Panc1 (cell line): ENCODE results near the gene EFNB1. TPM values are rescaled to one million over a fixed set of nuclear protein-coding genes. Genes with fewer than 3 reads are reported as not detected.

ENCODE experiments used
- ATAC-seq: fragments of 200-7000 bp; cut with Tn5 transposase; 2 replicates; pipeline ENCODE4 v1.9.1; 2020; ENCODE audit warnings: mild to moderate bottlenecking, moderate library complexity
- BruUV-seq: library from RNA; stranded (reverse); fragments of 400-500 nt; replicated peaks from 2 replicates; lab custom pipeline; 2021; lab: Mats Ljungman, UMichigan
- CTCF ChIA-PET: fragments of 300-600 bp; sonication (Branson Sonifier 250); formaldehyde crosslinking; loops from one replicate; lab custom pipeline; 2022; ENCODE audit warnings: antibody characterized with exemption; lab: Charles Lee
- POLR2A ChIA-PET: fragments of 300-600 bp; sonication (Branson Sonifier 250); formaldehyde crosslinking; loops from one replicate; lab custom pipeline; 2022; ENCODE audit warnings: antibody characterized with exemption; lab: Charles Lee
- DNase-seq: peaks from one replicate; pipeline ENCODE4 v3.0.0-alpha.2; 2010; ENCODE audit warnings: low read depth, low spot score
- H3K27ac ChIP-seq: 2 replicates; pipeline ENCODE4 v1.5.1; 2011; ENCODE audit warnings: mild to moderate bottlenecking, low read length, inconsistent platforms
- H3K27me3 ChIP-seq: fragments of 200-500 bp; sonication (Bioruptor generic); 2 replicates; pipeline ENCODE4 v1.6.0; 2014; ENCODE audit warnings: low read length, inconsistent platforms; ENCODE audit not compliant: control insufficient read depth, insufficient read depth
- H3K36me3 ChIP-seq: fragments of 200-500 bp; sonication (Bioruptor generic); 2 replicates; pipeline ENCODE4 v1.5.1; 2014; ENCODE audit warnings: inconsistent platforms, mild to moderate bottlenecking, low read length, moderate library complexity; ENCODE audit not compliant: control insufficient read depth, insufficient read depth
- H3K4me1 ChIP-seq: 2 replicates; pipeline ENCODE4 v1.5.1; 2011; ENCODE audit warnings: inconsistent platforms, mild to moderate bottlenecking, low read length, moderate library complexity; ENCODE audit not compliant: control insufficient read depth, insufficient read depth
- H3K4me3 ChIP-seq, 2 experiments: 2 replicates each; pipeline ENCODE4 v1.5.1; 2011 to 2012; ENCODE audit warnings: low read depth in 2 of 2, low read length in 2 of 2, mild to moderate bottlenecking in 2 of 2, inconsistent platforms in 1 of 2, moderate library complexity in 1 of 2
- H3K9me3 ChIP-seq: fragments of 200-500 bp; sonication (Bioruptor generic); 2 replicates; pipeline ENCODE4 v1.5.1; 2014; ENCODE audit warnings: low read depth, mild to moderate bottlenecking, inconsistent platforms, low read length, moderate library complexity; ENCODE audit not compliant: control insufficient read depth, insufficient read depth
- POLR2AphosphoS5 ChIP-seq: IDR thresholded peaks from 2 replicates; pipeline ENCODE4 v1.6.1; 2012; ENCODE audit warnings: mild to moderate bottlenecking, low read depth, low read length, moderate library complexity
- SIN3A ChIP-seq: IDR thresholded peaks from 2 replicates; pipeline ENCODE4 v1.6.1; 2012; ENCODE audit warnings: low read depth, mild to moderate bottlenecking, low read length, moderate library complexity, borderline replicate concordance; ENCODE audit not compliant: insufficient read depth
- TCF7L2 ChIP-seq: IDR thresholded peaks from 2 replicates; pipeline ENCODE4 v1.6.1; 2011; ENCODE audit warnings: mild to moderate bottlenecking, low read depth, low read length, inconsistent platforms
- in situ Hi-C: cut with HindIII; loops from 2 replicates; pipeline ENCODE4 v1.10.0; 2016; ENCODE audit warnings: low sequenced_read_pairs, low pct_unique_long_range_greater_than_20kb
- intact Hi-C: fragments of 100-400 bp; cut with micrococcal nuclease; formaldehyde crosslinking; loops from one replicate; pipeline ENCODE4 v1.10.0; 2022; ENCODE audit not compliant: unreplicated experiment
- total RNA-seq: library from RNA; stranded (reverse); gene quantifications from one replicate; pipeline ENCODE4 v1.2.1, GENCODE V29; 2021; ENCODE audit not compliant: unreplicated experiment
- TF ChIP-seq, protein P1 (sequence below): fragments of 450-650 bp; IDR thresholded peaks from 2 replicates; pipeline ENCODE4 v1.5.1; 2017; ENCODE audit warnings: mild to moderate bottlenecking
- TF ChIP-seq, protein P2 (sequence below), 2 experiments: IDR thresholded peaks; 2 replicates each; pipeline ENCODE4 v1.6.1; 2011 to 2012; ENCODE audit warnings: low read depth in 2 of 2, control low read depth in 1 of 2, low read length in 1 of 2, mild to moderate bottlenecking in 1 of 2, moderate library complexity in 1 of 2; ENCODE audit not compliant: insufficient read depth in 1 of 2

The EFNB1 gene
- total RNA-seq, 1 experiment from 2014 or later = 12.9 TPM

DNA sequence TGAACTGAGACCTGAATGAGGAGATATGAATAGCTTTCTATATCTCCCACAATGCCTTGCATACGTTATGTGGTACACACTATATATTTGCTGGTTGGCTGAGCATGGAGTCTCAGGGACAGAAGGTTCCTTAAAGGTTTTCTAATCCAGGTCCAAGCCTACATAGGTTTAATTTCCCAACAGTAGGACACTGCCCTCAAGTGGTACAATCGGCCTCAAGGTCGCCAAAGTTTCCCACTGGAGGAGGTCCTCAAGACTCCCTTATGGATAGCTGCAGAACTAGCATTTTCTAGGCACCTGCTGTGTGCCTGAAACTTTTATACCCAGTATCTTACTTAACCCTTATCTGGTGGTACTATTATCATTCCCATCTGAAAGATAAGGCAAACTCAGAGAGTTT is 21.0 kb upstream of the EFNB1 start:
- H3K27ac ChIP-seq = no peak overlapping the region
- H3K4me1 ChIP-seq = no peaks in the 10 kb centered on the region
- POLR2A ChIA-PET = no interaction called here
- in situ Hi-C loops (no loop called here), intact Hi-C loops (no loop called here)
- no TSS peak for BruUV-seq
- no peak overlapping the region for H3K4me3 ChIP-seq
- DNase-seq = no peak
- no peaks in the 10 kb centered on the region for H3K27me3 ChIP-seq
- TF ChIP-seq, protein P1, sequence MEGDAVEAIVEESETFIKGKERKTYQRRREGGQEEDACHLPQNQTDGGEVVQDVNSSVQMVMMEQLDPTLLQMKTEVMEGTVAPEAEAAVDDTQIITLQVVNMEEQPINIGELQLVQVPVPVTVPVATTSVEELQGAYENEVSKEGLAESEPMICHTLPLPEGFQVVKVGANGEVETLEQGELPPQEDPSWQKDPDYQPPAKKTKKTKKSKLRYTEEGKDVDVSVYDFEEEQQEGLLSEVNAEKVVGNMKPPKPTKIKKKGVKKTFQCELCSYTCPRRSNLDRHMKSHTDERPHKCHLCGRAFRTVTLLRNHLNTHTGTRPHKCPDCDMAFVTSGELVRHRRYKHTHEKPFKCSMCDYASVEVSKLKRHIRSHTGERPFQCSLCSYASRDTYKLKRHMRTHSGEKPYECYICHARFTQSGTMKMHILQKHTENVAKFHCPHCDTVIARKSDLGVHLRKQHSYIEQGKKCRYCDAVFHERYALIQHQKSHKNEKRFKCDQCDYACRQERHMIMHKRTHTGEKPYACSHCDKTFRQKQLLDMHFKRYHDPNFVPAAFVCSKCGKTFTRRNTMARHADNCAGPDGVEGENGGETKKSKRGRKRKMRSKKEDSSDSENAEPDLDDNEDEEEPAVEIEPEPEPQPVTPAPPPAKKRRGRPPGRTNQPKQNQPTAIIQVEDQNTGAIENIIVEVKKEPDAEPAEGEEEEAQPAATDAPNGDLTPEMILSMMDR = peak; percentile 69
- no peak for TF ChIP-seq POLR2AphosphoS5
- peak; percentile 85 for ATAC-seq
- no peaks in the 10 kb centered on the region for H3K36me3 ChIP-seq
- CTCF ChIA-PET = interaction anchor here (0.6 to 3.3 kb wide), 2 partner anchors 75 to 276 kb away, joined by 9 to 20 read pairs; no protein-coding TSS in a partner anchor
- no peaks in the 10 kb centered on the region for H3K9me3 ChIP-seq

DNA sequence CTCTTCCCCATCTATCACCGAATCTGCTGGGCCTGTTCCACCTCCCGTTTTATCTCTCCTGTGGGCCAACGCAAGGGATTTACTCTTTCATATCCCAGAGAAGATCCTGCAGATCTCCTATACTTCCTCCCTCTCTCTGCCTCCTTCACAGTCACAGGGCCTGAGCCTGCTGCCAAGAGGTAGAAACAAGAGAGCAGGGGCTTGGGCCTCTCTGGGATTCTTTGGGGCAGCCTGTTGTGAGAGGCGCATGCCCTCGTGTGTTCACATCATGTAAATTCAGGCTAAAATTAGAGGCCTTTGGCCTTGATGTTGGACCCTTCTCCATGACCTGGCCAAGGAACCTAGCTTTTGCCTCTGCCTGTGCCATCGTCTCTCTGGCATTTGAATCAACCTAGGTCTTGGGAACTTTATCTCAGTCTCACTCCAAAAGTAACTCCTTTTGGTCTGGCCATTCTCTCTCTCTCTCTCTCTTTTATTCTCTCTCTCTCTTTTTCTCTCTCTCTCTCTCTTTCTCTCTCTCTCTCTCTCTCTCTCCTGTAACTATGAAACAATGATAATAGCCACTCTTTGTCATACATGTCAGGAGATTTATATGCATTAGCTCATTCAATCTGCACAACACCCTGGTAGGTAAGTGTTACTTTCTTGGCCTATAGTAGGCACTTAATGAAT is 20.0 kb upstream of the EFNB1 start:
- Histone ChIP-seq H3K4me3 (no peak overlapping the region), H3K27ac (no peak overlapping the region), H3K4me1 (no peaks in the 10 kb centered on the region), H3K36me3 (no peaks in the 10 kb centered on the region), H3K27me3 (no peaks in the 10 kb centered on the region), H3K9me3 (no peaks in the 10 kb centered on the region)
- POLR2A ChIA-PET = no interaction called here
- ATAC-seq (peak; percentile 70; the same call in 1 of the 2 replicates), DNase-seq (no peak)
- no TSS peak for BruUV-seq
- intact Hi-C loops (no loop called here), in situ Hi-C loops (no loop called here)
- TF ChIP-seq, protein P2, sequence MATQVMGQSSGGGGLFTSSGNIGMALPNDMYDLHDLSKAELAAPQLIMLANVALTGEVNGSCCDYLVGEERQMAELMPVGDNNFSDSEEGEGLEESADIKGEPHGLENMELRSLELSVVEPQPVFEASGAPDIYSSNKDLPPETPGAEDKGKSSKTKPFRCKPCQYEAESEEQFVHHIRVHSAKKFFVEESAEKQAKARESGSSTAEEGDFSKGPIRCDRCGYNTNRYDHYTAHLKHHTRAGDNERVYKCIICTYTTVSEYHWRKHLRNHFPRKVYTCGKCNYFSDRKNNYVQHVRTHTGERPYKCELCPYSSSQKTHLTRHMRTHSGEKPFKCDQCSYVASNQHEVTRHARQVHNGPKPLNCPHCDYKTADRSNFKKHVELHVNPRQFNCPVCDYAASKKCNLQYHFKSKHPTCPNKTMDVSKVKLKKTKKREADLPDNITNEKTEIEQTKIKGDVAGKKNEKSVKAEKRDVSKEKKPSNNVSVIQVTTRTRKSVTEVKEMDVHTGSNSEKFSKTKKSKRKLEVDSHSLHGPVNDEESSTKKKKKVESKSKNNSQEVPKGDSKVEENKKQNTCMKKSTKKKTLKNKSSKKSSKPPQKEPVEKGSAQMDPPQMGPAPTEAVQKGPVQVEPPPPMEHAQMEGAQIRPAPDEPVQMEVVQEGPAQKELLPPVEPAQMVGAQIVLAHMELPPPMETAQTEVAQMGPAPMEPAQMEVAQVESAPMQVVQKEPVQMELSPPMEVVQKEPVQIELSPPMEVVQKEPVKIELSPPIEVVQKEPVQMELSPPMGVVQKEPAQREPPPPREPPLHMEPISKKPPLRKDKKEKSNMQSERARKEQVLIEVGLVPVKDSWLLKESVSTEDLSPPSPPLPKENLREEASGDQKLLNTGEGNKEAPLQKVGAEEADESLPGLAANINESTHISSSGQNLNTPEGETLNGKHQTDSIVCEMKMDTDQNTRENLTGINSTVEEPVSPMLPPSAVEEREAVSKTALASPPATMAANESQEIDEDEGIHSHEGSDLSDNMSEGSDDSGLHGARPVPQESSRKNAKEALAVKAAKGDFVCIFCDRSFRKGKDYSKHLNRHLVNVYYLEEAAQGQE (IDR thresholded peaks at IDR 0.05; ENCODE audit: insufficient read depth in 1 of 2, low read depth in 2 of 2, low read length in 1 of 2) = no peak
- TF ChIP-seq, protein P1 = peak; percentile 49
- TF ChIP-seq TCF7L2 (no peak), SIN3A (no peak), POLR2AphosphoS5 (no peak)
- CTCF ChIA-PET = interaction anchor here (0.7 to 3.3 kb wide), 3 partner anchors 76 to 168 kb away, joined by 3 to 20 read pairs (median 3); no protein-coding TSS in a partner anchor
